ENCODE measurements around the gene CANX. TPM values are rescaled to one million over a fixed set of nuclear protein-coding genes. Genes with fewer than 3 reads are reported as not detected.
A peak's percentile ranks its signal among the peaks of the same experiment; 100 is the strongest.

Gene CANX
- total and polyA plus RNA-seq, 2 of the 13 experiments (the other 11 are each of a cell fraction or from before 2014, with no cell fraction given): 477 to 680 TPM

- TF ChIP-seq HMGXB4 (CRISPR knock-in tag; IDR thresholded peaks at IDR 0.05; ENCODE audit: borderline replicate concordance in 1 of 2, low read depth in 1 of 2): peak in 1 of 2 experiments; percentile 24; a peak in 1 of 4 replicates
- no peak for TF ChIP-seq FUBP1 (CRISPR knock-in tag; IDR thresholded peaks at IDR 0.05; ENCODE audit: borderline replicate concordance)
- TF ChIP-seq, protein P1, sequence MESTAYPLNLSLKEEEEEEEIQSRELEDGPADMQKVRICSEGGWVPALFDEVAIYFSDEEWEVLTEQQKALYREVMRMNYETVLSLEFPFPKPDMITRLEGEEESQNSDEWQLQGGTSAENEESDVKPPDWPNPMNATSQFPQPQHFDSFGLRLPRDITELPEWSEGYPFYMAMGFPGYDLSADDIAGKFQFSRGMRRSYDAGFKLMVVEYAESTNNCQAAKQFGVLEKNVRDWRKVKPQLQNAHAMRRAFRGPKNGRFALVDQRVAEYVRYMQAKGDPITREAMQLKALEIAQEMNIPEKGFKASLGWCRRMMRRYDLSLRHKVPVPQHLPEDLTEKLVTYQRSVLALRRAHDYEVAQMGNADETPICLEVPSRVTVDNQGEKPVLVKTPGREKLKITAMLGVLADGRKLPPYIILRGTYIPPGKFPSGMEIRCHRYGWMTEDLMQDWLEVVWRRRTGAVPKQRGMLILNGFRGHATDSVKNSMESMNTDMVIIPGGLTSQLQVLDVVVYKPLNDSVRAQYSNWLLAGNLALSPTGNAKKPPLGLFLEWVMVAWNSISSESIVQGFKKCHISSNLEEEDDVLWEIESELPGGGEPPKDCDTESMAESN (CRISPR knock-in tag; conservative IDR thresholded peaks at IDR 0.05): 0 out of 2 replicates have a peak, but pooled peaks have one; percentile 20
- peak; percentile 74 for TF ChIP-seq RXRB (CRISPR knock-in tag; IDR thresholded peaks at IDR 0.05; ENCODE audit: borderline replicate concordance)
- no peak for TF ChIP-seq ZSCAN21 (CRISPR knock-in tag; IDR thresholded peaks at IDR 0.05; ENCODE audit: borderline replicate concordance)
- TF ChIP-seq FOXO1 (CRISPR knock-in tag; IDR thresholded peaks at IDR 0.05): 0 out of 2 replicates have a peak, but pooled peaks have one; percentile 41
- TF ChIP-seq HMGA1 (CRISPR knock-in tag; conservative IDR thresholded peaks at IDR 0.05): no peak
- peak; percentile 58; the same call in 1 of the 2 replicates for TF ChIP-seq HDAC2 (CRISPR knock-in tag; IDR thresholded peaks at IDR 0.05)
- peak; percentile 72; the same call in 1 of the 2 replicates for TF ChIP-seq MBD4 (IDR thresholded peaks at IDR 0.05; ENCODE audit: borderline replicate concordance, low read length)
- TF ChIP-seq BCL6 (CRISPR knock-in tag; IDR thresholded peaks at IDR 0.05): peak; percentile 33; the same call in 1 of the 2 replicates
- no peak for TF ChIP-seq ZNF619 (CRISPR knock-in tag; IDR thresholded peaks at IDR 0.05)
- TF ChIP-seq AHDC1 (CRISPR knock-in tag; IDR thresholded peaks at IDR 0.05; ENCODE audit: borderline replicate concordance): peak; percentile 35; the same call in 1 of the 2 replicates
Observed at GRCh38 chr5:179755022-179755421, 56.3 kb downstream of the CANX start (continued).

Measured in HepG2 (cell line).